Testis (tissue), 3 donors: Measurements from ENCODE around the gene RAPGEF6. TPM values are rescaled to one million over a fixed set of nuclear protein-coding genes. Genes with fewer than 3 reads are reported as not detected.

Source experiments
- DNase-seq: peaks from one replicate; pipeline ENCODE4 v3.0.0-alpha.2; 2019
- H3K27ac ChIP-seq, 2 donors: fragments of 200-600 bp; sonication (generic); one replicate each; pipeline ENCODE4 v1.5.1; 2019
- H3K27me3 ChIP-seq: fragments of 200-600 bp; sonication (generic); one replicate; pipeline ENCODE4 v1.5.1; 2019
- H3K36me3 ChIP-seq: fragments of 200-600 bp; sonication (generic); one replicate; pipeline ENCODE4 v1.5.1; 2017; ENCODE audit warnings: low read depth; ENCODE audit errors: missing control alignments
- H3K4me1 ChIP-seq: fragments of 200-600 bp; sonication (generic); one replicate; pipeline ENCODE4 v1.5.1; 2019
- H3K4me3 ChIP-seq, 2 donors: fragments of 200-600 bp; sonication (generic); one replicate each; pipeline ENCODE4 v1.5.1; 2017 to 2019
- H3K9me3 ChIP-seq: fragments of 200-600 bp; sonication (generic); one replicate; pipeline ENCODE4 v1.5.1; 2017
- CTCF ChIP-seq, 3 experiments: fragments of 450-650 bp in 2 of 3; fragments of 200-600 bp in 1 of 3; sonication (generic) in 1 of 3; IDR thresholded peaks; one replicate each; pipeline ENCODE4 v1.5.1; 2016 to 2019; ENCODE audit warnings: antibody characterized with exemption in 3 of 3, mild to moderate bottlenecking in 2 of 3, moderate library complexity in 1 of 3
- POLR2A ChIP-seq: fragments of 450-650 bp; IDR thresholded peaks from one replicate; pipeline ENCODE4 v1.6.1; 2017; ENCODE audit warnings: antibody characterized with exemption, mild to moderate bottlenecking, moderate library complexity
- WGBS, 2 donors: methylation state at CpG; one replicate each; pipeline ENCODE4 v1.1.5; 2018; 5-methylcytosine and 5-hydroxymethylcytosine counted together
- intact Hi-C: fragments of 100-400 bp; cut with DNase I; formaldehyde crosslinking; loops from one replicate; pipeline ENCODE4 v1.15.1; 2023; ENCODE audit warnings: low total_unique reads
- polyA plus RNA-seq: library from polyadenylated mRNA; stranded (reverse); fragments of 350-450 nt; fragmentation: Illumina TruSeq; extraction: RNeasy Lipid Tissue Mini Kit (QIAGEN cat#74804); gene quantifications from one replicate; pipeline ENCODE4 v1.2.3, GENCODE V29; 2014; ENCODE audit warnings: low read depth, low replicate concordance; ENCODE audit not compliant: insufficient read depth
- total RNA-seq, 2 donors: library from RNA; depleted of rRNA; stranded (reverse); fragments of >200 nt; gene quantifications; one replicate each; pipeline ENCODE4 v1.2.3, GENCODE V29; 2016

RAPGEF6 gene
- total and polyA plus RNA-seq, 3 donors from 2014 or later, result 27.6 to 59.0 (median 40.1) TPM

- no peak for DNase-seq
- Histone ChIP-seq H3K36me3 (no peaks in the 10 kb centered on the region), H3K4me3 (no peak overlapping the region), H3K27ac (no peak overlapping the region), H3K27me3 (no peaks in the 10 kb centered on the region), H3K4me1 (no peaks in the 10 kb centered on the region), H3K9me3 (no peaks in the 10 kb centered on the region)
- TF ChIP-seq CTCF (IDR thresholded peaks at IDR 0.05) (no peak), POLR2A (no peak)
- intact Hi-C loops, result no loop called here
Observed at GRCh38 chr5:131613423-131613822, 21.6 kb downstream of the RAPGEF6 start.

- H3K4me1 ChIP-seq, result no peaks in the 10 kb centered on the region
- H3K9me3 ChIP-seq, result no peaks in the 10 kb centered on the region
- no peak overlapping the region for H3K27ac ChIP-seq
- WGBS, 2 donors, result 87 to 91% methylated on average over 2 of the region's 2 CpGs
- H3K27me3 ChIP-seq, result no peaks in the 10 kb centered on the region
- TF ChIP-seq CTCF (IDR thresholded peaks at IDR 0.05), result no peak
- TF ChIP-seq POLR2A, result no peak
- intact Hi-C loops, result no loop called here
- no peaks in the 10 kb centered on the region for H3K36me3 ChIP-seq
- DNase-seq, result no peak
- no peak overlapping the region for H3K4me3 ChIP-seq
Observed at GRCh38 chr5:131611064-131611381, 24.0 kb downstream of the RAPGEF6 start.

GRCh38 chr5:131610198-131611063 lies 24.6 kb downstream of the RAPGEF6 start:
- Histone ChIP-seq H3K27me3 (no peaks in the 10 kb centered on the region), H3K4me3 (no peak overlapping the region), H3K9me3 (no peaks in the 10 kb centered on the region), H3K36me3 (no peaks in the 10 kb centered on the region), H3K27ac (no peak overlapping the region), H3K4me1 (no peaks in the 10 kb centered on the region)
- TF ChIP-seq POLR2A, result no peak
- TF ChIP-seq CTCF (IDR thresholded peaks at IDR 0.05), result no peak
- no peak for DNase-seq
- WGBS, 2 donors, result 68 to 70% methylated on average over 6 of the region's 6 CpGs
- intact Hi-C loops, result no loop called here

GRCh38 chr5:131609774-131610173 lies 25.3 kb downstream of the RAPGEF6 start:
- Histone ChIP-seq H3K4me3 (no peak overlapping the region), H3K27me3 (no peaks in the 10 kb centered on the region), H3K4me1 (no peaks in the 10 kb centered on the region), H3K27ac (no peak overlapping the region), H3K36me3 (no peaks in the 10 kb centered on the region), H3K9me3 (no peaks in the 10 kb centered on the region)
- WGBS, 2 donors, result 78 to 82% methylated on average over 1 of the region's 1 CpG
- intact Hi-C loops, result no loop called here
- no peak for DNase-seq
- TF ChIP-seq CTCF (IDR thresholded peaks at IDR 0.05) (no peak), POLR2A (no peak)

GRCh38 chr5:131608597-131608996 lies 26.4 kb downstream of the RAPGEF6 start:
- H3K36me3 ChIP-seq, result no peaks in the 10 kb centered on the region
- no peak overlapping the region for H3K27ac ChIP-seq
- H3K9me3 ChIP-seq, result no peaks in the 10 kb centered on the region
- no peak for DNase-seq
- no peak for TF ChIP-seq POLR2A
- TF ChIP-seq CTCF (IDR thresholded peaks at IDR 0.05), result no peak
- H3K4me3 ChIP-seq, result no peak overlapping the region
- H3K4me1 ChIP-seq, result no peaks in the 10 kb centered on the region
- WGBS, 2 donors, result 85 to 90% methylated on average over 5 of the region's 5 CpGs
- no peaks in the 10 kb centered on the region for H3K27me3 ChIP-seq
- intact Hi-C loops, result no loop called here
